Stimulated activated CD8-positive, alpha-beta memory T cell treated with anti-CD3 and anti-CD28 coated beads, Interleukin-4, amount 100 ng/mL, for 48 hours (primary cell): ENCODE data around the gene POLR2E.
A peak's percentile ranks its signal among the peaks of the same experiment; 100 is the strongest.

Experiments used
- DNase-seq: peaks from one replicate; pipeline ENCODE4 v3.0.0-alpha.2; 2020

The POLR2E gene

GRCh38 chr19:1109697-1110671 is 14.8 kb upstream of the POLR2E start:
- no peak for DNase-seq

DNA sequence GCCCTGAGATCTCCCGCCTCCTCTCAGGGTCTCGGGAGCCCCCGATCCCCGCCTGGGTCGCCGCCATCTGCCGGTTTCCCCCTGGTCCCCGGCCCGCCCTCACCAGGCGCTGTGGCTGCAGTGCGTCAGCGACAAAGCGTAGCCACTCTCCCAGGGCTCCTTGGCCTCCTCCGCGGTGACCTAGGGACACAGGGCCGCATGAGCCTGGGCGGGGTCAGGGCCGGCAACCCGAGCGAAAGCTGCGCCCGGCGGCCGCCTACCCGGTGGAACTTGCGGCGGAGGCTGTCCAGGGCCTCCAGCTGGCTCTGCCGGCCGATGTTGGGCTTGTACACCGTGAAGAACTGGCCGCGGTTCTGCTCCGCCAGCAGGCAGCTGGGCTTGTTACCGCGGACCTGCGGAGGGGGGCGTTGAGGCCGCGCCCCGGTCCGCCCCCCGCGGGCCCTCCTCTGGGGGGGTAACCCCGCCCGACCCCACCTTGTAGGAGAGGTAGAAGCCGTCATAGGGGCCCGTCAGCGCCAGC is 13.9 kb upstream of the POLR2E start:
- no peak for DNase-seq

DNA sequence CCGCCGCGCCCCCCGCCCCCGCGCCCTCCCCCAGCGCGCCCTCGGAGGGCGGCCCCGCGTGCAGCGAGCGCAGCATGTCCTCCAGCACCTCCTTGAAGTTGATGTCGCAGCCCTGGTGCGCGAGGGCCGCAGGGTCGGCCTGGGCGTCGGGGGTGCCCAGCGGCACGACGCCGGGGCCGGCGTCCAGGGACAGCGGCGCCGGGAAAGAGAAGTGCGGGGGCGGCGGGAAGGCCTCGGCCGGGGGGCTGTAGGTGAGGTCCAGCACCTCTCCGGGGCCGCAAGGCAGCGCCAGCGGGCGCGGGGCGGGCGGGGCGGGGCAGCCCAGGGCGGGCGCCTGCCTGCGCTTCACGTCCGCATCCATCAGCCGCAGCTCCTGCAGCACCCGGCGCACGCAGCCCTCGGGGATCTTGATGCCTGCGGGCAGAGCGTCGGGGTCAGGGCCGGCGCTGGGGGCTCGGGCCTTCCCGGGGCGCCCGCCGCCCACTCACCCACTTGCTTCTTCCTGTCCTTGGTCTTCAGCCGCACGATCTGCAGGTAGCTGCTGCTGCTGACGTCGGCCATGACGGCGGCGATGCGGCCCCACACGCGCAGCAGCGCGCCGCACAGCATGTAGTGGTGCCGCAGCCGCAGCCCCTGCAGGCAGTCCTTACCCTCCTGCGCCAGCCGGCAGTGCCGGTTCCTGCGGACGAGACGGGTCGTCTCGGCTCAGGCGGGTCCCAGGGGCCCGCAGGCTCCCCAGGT is 13.3 kb upstream of the POLR2E start:
- no peak for DNase-seq

DNA sequence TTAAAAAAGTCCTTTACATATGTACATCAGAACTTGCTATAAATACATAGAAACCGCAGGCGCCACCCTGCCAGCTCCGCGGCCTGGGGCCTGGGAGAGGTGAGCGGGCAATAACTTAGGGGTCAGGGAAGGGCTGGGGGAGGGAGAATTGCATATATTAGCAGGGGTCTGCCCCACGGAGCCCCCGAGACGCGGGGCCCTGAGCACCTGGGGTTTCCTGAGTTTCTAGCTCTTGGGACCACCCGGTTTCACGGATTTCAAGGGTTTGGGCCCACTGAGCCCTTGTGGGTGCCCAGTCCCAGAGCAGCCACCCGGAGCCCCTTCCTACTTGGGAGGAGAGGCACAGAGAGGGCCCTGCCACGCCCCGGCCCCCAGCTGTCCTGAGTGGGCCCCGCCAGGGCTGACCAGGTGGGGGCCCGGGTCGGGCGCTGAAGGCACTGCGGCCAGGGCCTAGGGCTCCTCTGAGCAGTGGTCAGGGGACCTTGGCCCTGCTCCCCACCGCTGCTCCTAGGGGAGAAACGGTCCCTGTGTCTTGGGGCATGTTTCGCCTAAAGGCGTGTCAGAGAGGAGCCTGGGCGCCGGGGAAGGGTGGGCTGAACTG is 12.6 kb upstream of the POLR2E start:
- DNase-seq: no peak

GRCh38 chr19:1106841-1107660 is 11.9 kb upstream of the POLR2E start:
- no peak for DNase-seq

- DNase-seq: no peak
Measured at GRCh38 chr19:1105873-1106840, 11.0 kb upstream of the POLR2E start.

DNA sequence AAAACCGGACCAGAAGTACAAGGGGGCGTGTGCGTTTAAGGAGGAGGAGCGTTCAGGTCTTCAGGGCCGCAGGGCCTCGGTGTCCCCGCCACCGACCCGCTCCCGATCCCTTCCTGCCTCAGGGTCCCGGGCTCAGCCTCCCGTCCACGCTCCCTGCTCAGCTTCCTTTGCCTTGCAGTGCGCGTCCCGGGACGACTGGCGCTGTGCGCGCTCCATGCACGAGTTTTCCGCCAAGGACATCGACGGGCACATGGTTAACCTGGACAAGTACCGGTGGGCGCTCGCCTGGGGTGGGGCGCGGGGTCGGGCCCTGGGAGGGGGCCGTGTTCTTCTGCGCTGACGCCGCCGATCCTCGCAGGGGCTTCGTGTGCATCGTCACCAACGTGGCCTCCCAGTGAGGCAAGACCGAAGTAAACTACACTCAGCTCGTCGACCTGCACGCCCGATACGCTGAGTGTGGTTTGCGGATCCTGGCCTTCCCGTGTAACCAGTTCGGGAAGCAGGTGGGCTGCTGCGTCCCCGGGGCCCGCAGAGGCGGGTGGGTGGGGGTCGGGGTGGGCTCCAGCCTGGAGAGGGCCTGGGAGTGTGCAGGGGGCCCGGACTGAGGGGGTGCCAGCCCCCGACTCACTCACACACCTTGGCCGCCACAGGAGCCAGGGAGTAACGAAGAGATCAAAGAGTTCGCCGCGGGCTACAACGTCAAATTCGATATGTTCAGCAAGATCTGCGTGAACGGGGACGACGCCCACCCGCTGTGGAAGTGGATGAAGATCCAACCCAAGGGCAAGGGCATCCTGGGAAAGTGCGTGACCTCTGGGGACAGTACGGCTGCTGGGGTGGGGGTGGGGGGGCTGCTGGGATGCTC is 10.1 kb upstream of the POLR2E start:
- DNase-seq: no peak

GRCh38 chr19:1104311-1105007 is 9.3 kb upstream of the POLR2E start:
- DNase-seq: peak; percentile 82

GRCh38 chr19:1103708-1104310 is 8.6 kb upstream of the POLR2E start, which contains the start of gene GPX4:
Gene GPX4, plus strand, starts transcription at chr19:1103994. Its CDS starts 50 bp downstream, at chr19:1104044.
- peak; percentile 98 for DNase-seq

- no peak for DNase-seq
Measured at GRCh38 chr19:1103132-1103707, 8.0 kb upstream of the POLR2E start.

GRCh38 chr19:1102407-1103131 is 7.4 kb upstream of the POLR2E start:
- peak; percentile 85 for DNase-seq

- DNase-seq: no peak
Measured at GRCh38 chr19:1101337-1101698, 6.1 kb upstream of the POLR2E start.

DNA sequence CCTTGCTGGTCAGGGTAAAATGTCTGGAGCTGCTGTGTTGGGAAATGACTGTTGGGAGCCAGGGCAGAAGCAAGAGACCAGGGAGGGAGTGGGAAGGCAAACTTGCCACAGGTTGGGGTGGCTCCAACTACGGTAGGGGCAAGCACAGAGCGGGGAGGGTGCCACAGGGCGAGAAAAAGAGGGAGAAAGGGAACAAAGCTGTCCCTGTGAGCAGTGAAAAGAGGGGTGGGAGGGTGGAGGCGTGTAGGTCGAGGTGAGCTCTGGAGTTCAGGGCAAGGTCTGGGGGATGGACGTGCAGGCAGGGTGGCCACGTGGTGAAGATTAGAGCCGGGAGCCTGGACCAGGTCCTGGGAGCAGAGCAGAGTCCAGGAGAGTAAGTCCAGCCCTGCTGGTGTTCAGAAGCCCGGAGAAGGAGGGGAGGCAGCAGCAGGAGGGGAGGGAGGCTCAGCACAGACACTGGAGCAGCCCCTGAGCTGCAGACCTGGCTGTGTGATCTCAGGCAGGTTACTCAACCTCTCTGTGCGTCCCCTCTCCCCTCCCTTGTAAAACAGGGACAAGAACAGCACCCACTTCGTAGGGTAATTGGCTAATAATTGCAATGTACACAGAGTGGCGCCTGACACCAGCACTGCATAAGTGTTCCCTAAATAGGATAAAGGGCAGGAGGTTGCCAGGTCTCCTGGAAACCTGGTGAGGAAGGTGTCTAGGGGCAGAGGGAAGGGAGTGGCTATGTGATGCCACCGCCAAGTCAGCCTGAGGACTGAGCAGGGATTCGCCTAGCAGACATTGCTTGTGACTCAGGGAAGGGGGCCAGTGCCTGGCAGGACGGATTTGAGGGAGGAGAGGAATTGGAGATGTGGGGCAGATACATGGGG is 3.2 kb upstream of the POLR2E start:
- no peak for DNase-seq

DNA sequence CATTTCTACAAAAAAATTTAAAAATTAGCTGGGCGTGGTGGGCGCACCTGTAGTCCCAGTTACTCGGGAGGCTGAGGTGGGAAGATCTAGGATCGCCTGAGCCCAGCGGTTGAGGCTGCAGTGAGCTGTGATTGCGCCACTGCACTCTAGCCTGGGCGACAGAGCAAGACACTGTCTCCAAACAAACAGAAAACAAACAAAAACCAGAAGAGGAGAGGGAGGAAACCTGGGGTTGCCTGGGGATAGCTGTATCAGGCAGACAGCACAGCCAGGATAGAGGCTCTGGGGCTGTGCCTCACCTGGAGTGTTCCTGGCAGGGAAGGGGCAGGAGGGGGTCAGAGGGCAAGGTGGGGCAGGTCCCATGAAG is 2.6 kb upstream of the POLR2E start:
- DNase-seq: no peak

GRCh38 chr19:1094655-1094977 is 559 bp downstream of the POLR2E start:
- no peak for DNase-seq

DNA sequence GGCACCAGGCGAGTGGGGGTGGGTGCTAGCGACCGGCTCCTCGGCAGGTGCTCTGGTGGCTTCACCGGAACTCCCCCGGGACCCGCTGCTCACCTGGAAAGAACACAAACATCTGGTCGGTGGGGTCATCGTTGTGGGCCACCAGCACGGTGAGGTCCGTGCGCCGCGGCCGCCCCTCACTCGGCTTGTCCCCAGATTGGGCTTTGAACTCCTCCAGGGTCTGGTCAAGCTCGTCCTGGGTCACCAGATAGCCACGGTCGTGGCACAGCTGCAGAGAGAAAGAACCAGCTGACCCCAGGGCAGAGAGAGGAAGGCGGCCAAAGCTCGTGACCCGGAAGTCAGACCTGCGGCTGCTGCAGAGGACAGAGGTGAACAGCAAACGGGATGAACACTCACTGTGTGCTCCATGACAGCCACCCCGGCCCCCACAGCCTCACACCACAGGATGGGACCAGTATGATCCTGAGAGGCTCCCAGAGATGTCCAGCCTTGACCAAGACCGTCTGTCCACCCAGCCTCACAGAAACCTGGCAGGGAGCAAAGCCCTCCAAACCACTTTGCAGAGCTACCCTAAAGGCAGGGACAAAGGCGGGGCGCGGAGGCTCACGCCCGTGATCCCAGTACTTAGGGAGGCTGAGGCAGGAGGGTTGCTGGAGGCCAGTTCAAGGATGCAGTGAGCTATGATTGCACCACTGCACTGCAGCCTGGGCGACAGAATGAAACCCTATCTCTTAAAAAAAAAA is 1.2 kb downstream of the POLR2E start:
- no peak for DNase-seq
